Endothelial cell of umbilical vein (primary cell): ENCODE data around the gene VAV3. TPM values are rescaled to one million over a fixed set of nuclear protein-coding genes. Genes with fewer than 3 reads are reported as not detected.

Experiments
- BruUV-seq: library from RNA; stranded (reverse); fragments of 400-500 nt; replicated peaks from 2 replicates; lab custom pipeline; 2021; lab: Mats Ljungman, UMichigan
- CTCF ChIA-PET: fragments of 300-600, 350-600 bp; sonication (Branson Sonifier 250); formaldehyde crosslinking; loops from one replicate; lab custom pipeline; 2021; ENCODE audit warnings: antibody characterized with exemption, inconsistent platforms; lab: Charles Lee
- POLR2A ChIA-PET: fragments of 300-600, 350-600 bp; sonication (Branson Sonifier 250); formaldehyde crosslinking; loops from one replicate; lab custom pipeline; 2021; ENCODE audit warnings: antibody characterized with exemption, inconsistent platforms; lab: Charles Lee
- DNase-seq: peaks from one replicate; pipeline ENCODE4 v3.0.0-alpha.2; 2011; ENCODE audit warnings: low read depth, low spot score
- FAIRE-seq: peaks from 2 replicates; lab custom pipeline; 2011; peaks lifted over from hg19 to GRCh38; lab: Jason Lieb, UNC
- H2AFZ ChIP-seq: 2 replicates; pipeline ENCODE4 v1.6.0; 2012; ENCODE audit warnings: low read depth, low read length, control low read depth, inconsistent platforms
- H3K27ac ChIP-seq: 2 replicates; pipeline ENCODE4 v1.5.1; 2011; ENCODE audit warnings: low read depth, mild to moderate bottlenecking, control low read depth, low read length, moderate library complexity; ENCODE audit not compliant: insufficient read depth
- H3K27me3 ChIP-seq, 2 experiments: 2 replicates each; pipeline versions ENCODE4 v1.6.0 to v1.6.1; 2011; ENCODE audit warnings: low read length in 2 of 2, mixed read lengths in 1 of 2; ENCODE audit not compliant: control insufficient read depth in 2 of 2, insufficient read depth in 2 of 2
- H3K36me3 ChIP-seq, 2 experiments: 2 replicates in 1 of 2; 3 replicates in 1 of 2; pipeline ENCODE4 v1.5.1; 2011; ENCODE audit warnings: low read length in 2 of 2, mild to moderate bottlenecking in 1 of 2, moderate library complexity in 1 of 2; ENCODE audit not compliant: control insufficient read depth in 2 of 2, insufficient read depth in 2 of 2; ENCODE audit errors: extremely low read depth in 1 of 2
- H3K4me1 ChIP-seq: 3 replicates; pipeline ENCODE4 v1.5.1; 2011; ENCODE audit warnings: mild to moderate bottlenecking, low read length; ENCODE audit not compliant: control insufficient read depth, insufficient read depth; ENCODE audit errors: extremely low read depth
- H3K4me2 ChIP-seq: 2 replicates; pipeline ENCODE4 v1.6.1; 2011; ENCODE audit warnings: low read length, control low read depth, mixed read lengths; ENCODE audit not compliant: insufficient read depth
- H3K4me3 ChIP-seq, 3 experiments: fragments of 200-600 bp in 1 of 3; sonication (generic), shearing (Covaris generic) in 1 of 3; replicated peaks in 1 of 3; 2 replicates each; pipeline ENCODE4 v1.5.1; 2011 to 2016; ENCODE audit warnings: control low read depth in 3 of 3, low read length in 3 of 3, mild to moderate bottlenecking in 2 of 3, inconsistent platforms in 1 of 3, low read depth in 1 of 3, moderate library complexity in 1 of 3; ENCODE audit not compliant: insufficient read depth in 1 of 3
- H3K79me2 ChIP-seq: 2 replicates; pipeline ENCODE4 v1.6.0; 2012; ENCODE audit warnings: low read length, inconsistent platforms; ENCODE audit not compliant: control insufficient read depth, insufficient read depth
- H3K9ac ChIP-seq: replicated peaks from 2 replicates; pipeline ENCODE3; 2011; ENCODE audit warnings: low read length, control low read depth; ENCODE audit not compliant: insufficient read depth; ENCODE audit errors: extremely low read depth
- H3K9me1 ChIP-seq: replicated peaks from 3 replicates; pipeline ENCODE4 v1.6.0; 2011; ENCODE audit warnings: mild to moderate bottlenecking, low read length; ENCODE audit not compliant: control insufficient read depth, insufficient read depth; ENCODE audit errors: extremely low read depth
- H3K9me3 ChIP-seq: replicated peaks from 2 replicates; pipeline ENCODE4 v1.5.1; 2012; ENCODE audit warnings: low read length, inconsistent platforms; ENCODE audit not compliant: control insufficient read depth, insufficient read depth
- H4K20me1 ChIP-seq: replicated peaks from 2 replicates; pipeline ENCODE3; 2011; ENCODE audit warnings: mild to moderate bottlenecking, low read length; ENCODE audit not compliant: control insufficient read depth, insufficient read depth; ENCODE audit errors: extremely low read depth
- EZH2 ChIP-seq: IDR thresholded peaks from 2 replicates; pipeline ENCODE4 v1.6.1; 2012; ENCODE audit warnings: borderline replicate concordance, low read depth, mild to moderate bottlenecking, moderate library complexity, low read length, inconsistent platforms; ENCODE audit not compliant: severe bottlenecking
- FOS ChIP-seq: IDR thresholded peaks from 2 replicates; pipeline ENCODE4 v1.6.1; 2011; ENCODE audit warnings: mild to moderate bottlenecking, low read length, moderate library complexity, borderline replicate concordance; ENCODE audit not compliant: insufficient read depth
- GATA2 ChIP-seq: IDR thresholded peaks from 2 replicates; pipeline ENCODE4 v1.7.0; 2011; ENCODE audit warnings: low read depth, mild to moderate bottlenecking, moderate library complexity, mixed read lengths, low read length; ENCODE audit not compliant: insufficient read length, insufficient read depth
- JUN ChIP-seq: IDR thresholded peaks from 2 replicates; pipeline ENCODE4 v1.6.1; 2011; ENCODE audit warnings: borderline replicate concordance, low read depth; ENCODE audit not compliant: insufficient read length, insufficient read depth
- MYC ChIP-seq: IDR thresholded peaks from one replicate; pipeline ENCODE4 v1.6.1; 2011; ENCODE audit warnings: mild to moderate bottlenecking, low read depth, low read length
- POLR2A ChIP-seq: IDR thresholded peaks from 2 replicates; pipeline ENCODE4 v1.6.1; 2012; ENCODE audit warnings: low read depth, mild to moderate bottlenecking, control low read depth, low read length
- POLR2AphosphoS5 ChIP-seq: IDR thresholded peaks from 2 replicates; pipeline ENCODE4 v1.6.1; 2012; ENCODE audit warnings: low read depth, mild to moderate bottlenecking, control low read depth, low read length, moderate library complexity; ENCODE audit not compliant: insufficient read depth
- dilution Hi-C: fragments of 300-500 bp; cut with MboI; formaldehyde crosslinking; loops from one replicate; pipeline ENCODE4 v1.15.0; 2019; ENCODE audit warnings: low sequenced_read_pairs; ENCODE audit not compliant: extremely low pct_ligation_motif_present
- intact Hi-C: fragments of 100-400 bp; cut with micrococcal nuclease; formaldehyde crosslinking; loops from one replicate; pipeline ENCODE4 v1.10.0; 2022
- polyA plus RNA-seq, 4 experiments: library from polyadenylated mRNA; depleted of rRNA in 3 of 4; stranded (reverse) in 3 of 4; unstranded in 1 of 4; fragments of >200 nt; gene quantifications; 2 replicates each; pipeline versions ENCODE4 v1.2.1 to v1.2.3, GENCODE V29; 2011 to 2012; ENCODE audit warnings: missing spikeins in 1 of 4
- total RNA-seq: library from RNA; stranded (reverse); gene quantifications from 2 replicates; pipeline ENCODE4 v1.2.3, GENCODE V29; 2021
- TF ChIP-seq, protein P1 (sequence below): IDR thresholded peaks from 2 replicates; pipeline ENCODE4 v1.6.1; 2011; ENCODE audit not compliant: insufficient read depth, insufficient read length
- TF ChIP-seq, protein P2 (sequence below), 2 donors: IDR thresholded peaks; 1 replicate in 1 of 2; 2 replicates in 1 of 2; pipeline ENCODE4 v1.5.1; 2011; ENCODE audit warnings: low read length in 2 of 2, mild to moderate bottlenecking in 2 of 2, moderate library complexity in 2 of 2, control low read depth in 1 of 2, inconsistent platforms in 1 of 2, low read depth in 1 of 2; ENCODE audit not compliant: insufficient read depth in 1 of 2; ENCODE audit errors: extremely low read depth in 1 of 2

Gene VAV3
- total and polyA plus RNA-seq, 2 donors (not counting 3 experiments of a cell fraction or from before 2014, with no cell fraction given) = 0.18 to 1.5 TPM

DNA sequence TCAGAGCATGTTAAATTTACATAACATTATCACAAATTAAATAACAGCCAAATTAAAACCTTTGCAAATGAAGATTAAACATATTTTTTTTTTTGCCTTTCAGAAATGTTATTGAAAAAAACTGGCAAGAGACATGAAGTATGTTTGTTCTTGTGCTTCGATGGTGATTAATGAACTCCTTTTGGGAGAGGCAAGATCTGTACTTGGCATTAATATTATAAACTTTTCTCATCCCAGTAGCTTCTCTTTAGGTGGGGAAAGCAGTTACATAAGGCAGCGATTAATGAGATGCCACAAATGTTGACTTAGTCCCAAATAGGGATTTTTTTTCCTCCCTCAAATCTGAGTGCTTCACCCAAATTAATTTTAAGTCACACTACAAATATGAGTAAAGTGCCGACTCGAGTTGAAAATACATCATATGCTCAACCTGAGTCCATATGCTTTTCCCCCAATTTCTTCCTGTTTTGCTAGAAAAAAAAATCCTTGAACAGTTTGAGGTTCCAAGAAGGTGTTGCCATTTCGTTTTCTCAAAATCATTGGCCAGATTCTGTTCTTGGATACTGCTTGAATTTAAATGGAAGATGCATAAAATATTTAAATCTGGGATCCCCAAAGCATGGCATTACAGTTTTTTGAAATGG lies 294.5 kb downstream of the VAV3 start:
- H3K9ac ChIP-seq = no peak overlapping the region
- dilution Hi-C loops (no loop called here), intact Hi-C loops (no loop called here)
- no TSS peak for BruUV-seq
- no peaks in the 10 kb centered on the region for H4K20me1 ChIP-seq
- H3K79me2 ChIP-seq = no peaks in the 10 kb centered on the region
- no peaks in the 10 kb centered on the region for H3K9me3 ChIP-seq
- DNase-seq (no peak), FAIRE-seq (no peak)
- H3K36me3 ChIP-seq = no peaks in the 10 kb centered on the region
- CTCF ChIA-PET = no interaction called here
- H3K4me1 ChIP-seq = no peaks in the 10 kb centered on the region
- TF ChIP-seq MYC (no peak), EZH2 (no peak), GATA2 (no peak), POLR2A (no peak), JUN (no peak), POLR2AphosphoS5 (no peak), FOS (no peak)
- TF ChIP-seq, protein P1, sequence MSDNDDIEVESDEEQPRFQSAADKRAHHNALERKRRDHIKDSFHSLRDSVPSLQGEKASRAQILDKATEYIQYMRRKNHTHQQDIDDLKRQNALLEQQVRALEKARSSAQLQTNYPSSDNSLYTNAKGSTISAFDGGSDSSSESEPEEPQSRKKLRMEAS = no peak
- TF ChIP-seq, protein P2, sequence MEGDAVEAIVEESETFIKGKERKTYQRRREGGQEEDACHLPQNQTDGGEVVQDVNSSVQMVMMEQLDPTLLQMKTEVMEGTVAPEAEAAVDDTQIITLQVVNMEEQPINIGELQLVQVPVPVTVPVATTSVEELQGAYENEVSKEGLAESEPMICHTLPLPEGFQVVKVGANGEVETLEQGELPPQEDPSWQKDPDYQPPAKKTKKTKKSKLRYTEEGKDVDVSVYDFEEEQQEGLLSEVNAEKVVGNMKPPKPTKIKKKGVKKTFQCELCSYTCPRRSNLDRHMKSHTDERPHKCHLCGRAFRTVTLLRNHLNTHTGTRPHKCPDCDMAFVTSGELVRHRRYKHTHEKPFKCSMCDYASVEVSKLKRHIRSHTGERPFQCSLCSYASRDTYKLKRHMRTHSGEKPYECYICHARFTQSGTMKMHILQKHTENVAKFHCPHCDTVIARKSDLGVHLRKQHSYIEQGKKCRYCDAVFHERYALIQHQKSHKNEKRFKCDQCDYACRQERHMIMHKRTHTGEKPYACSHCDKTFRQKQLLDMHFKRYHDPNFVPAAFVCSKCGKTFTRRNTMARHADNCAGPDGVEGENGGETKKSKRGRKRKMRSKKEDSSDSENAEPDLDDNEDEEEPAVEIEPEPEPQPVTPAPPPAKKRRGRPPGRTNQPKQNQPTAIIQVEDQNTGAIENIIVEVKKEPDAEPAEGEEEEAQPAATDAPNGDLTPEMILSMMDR (IDR thresholded peaks at IDR 0.05; ENCODE audit: extremely low read depth in 1 of 2, insufficient read depth in 1 of 2, low read depth in 1 of 2, low read length in 2 of 2) = no peak
- H3K27me3 ChIP-seq = no peaks in the 10 kb centered on the region
- no peak overlapping the region for H2AFZ ChIP-seq
- no peak overlapping the region for H3K27ac ChIP-seq
- H3K9me1 ChIP-seq = no peaks in the 10 kb centered on the region
- POLR2A ChIA-PET = no interaction called here
- H3K4me3 ChIP-seq = no peak overlapping the region
- no peak overlapping the region for H3K4me2 ChIP-seq
